Stimulated activated CD8-positive, alpha-beta memory T cell treated with anti-CD3 and anti-CD28 coated beads, Interleukin-15, amount 100 ng/mL, for 48 hours (primary cell): ENCODE measurements around the gene FOXL3.

Experiments
- DNase-seq, 2 donors: peaks; one replicate each; pipeline ENCODE4 v3.0.0-alpha.2; 2020; ENCODE audit warnings: low read depth in 2 of 2

The FOXL3 gene

DNA sequence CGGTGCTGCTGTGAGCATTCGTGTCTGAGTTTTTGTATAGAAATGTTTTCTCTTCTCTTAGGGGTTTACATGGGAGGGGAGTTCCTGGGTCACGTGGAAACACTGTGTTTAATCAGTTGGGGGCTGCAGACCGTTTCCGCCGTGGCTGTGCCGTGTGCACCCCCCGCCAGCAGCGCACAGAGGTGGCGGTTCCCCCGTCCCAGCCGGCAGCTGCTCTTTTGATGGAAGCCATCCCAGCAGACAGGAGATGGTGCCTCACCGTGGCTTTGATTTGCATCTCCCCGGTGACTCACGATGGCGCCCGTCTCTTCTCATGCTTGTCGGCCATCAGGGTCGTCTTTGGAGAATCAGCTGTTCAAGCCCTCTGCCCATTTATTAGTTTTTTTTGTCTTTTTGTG lies 34.9 kb upstream of the FOXL3 start:
- no peak for DNase-seq

DNA sequence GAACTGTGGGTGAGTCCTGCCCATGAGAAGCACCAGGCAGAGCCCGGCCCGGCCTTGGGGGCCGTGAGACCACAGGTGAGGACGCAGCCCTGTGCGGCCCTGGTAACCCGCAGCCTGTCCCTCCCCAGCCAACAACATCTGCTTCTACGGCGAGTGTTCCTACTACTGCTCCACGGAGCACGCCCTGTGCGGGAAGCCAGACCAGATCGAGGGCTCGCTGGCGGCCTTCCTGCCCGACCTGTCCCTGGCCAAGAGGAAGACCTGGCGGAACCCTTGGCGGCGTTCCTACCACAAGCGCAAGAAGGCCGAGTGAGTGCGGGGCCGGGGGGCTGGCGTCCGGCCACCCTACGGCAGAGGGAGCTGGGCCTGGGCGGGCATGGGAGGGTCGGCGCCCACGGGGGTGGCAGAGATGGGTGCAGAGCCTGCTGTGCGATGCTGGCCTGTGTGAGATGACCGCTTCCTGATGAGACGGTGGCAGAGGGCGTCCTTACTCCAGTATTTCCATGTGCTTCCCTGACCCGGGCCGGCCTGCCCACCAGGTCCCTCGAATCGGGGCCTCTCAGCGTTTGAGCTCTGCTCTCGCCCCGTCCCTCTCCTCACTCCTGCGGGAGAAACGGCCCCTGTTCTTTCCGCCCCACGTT lies 34.1 kb upstream of the FOXL3 start:
- DNase-seq = no peak

- DNase-seq = no peak
Observed at GRCh38 chr7:256461-256940, 33.5 kb upstream of the FOXL3 start.

DNA sequence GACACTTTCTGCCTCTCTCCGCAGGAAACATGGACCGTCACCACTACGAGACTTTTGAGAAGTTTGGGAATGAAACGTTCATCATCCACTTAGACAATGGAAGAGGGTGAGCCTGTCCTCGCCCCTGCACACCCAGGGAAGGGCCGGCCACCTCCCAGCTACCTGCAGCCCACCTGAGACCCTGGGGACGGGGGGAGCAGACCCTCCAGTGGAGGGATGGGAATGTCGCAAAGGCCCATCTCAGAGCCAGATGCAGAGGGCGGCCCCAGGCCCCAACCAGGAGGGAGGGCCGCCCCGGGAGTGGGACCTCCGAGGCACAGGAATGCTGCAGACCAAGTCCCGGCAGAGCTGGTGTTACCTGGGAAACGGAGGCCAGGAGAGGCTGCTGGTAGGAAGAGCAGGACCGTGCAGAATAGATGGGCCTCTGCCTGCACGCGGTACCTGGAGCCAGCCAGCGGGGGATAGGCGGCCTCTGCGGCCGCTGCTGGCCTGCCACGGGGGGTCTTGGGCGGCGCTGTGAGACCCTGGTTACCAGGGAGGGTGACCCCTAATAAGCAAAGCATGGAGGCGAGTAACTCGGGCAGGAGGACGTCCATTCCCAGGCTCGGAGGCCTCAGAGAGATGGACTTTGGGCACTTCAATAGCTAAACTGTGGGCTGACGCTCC lies 32.9 kb upstream of the FOXL3 start:
- no peak for DNase-seq

DNA sequence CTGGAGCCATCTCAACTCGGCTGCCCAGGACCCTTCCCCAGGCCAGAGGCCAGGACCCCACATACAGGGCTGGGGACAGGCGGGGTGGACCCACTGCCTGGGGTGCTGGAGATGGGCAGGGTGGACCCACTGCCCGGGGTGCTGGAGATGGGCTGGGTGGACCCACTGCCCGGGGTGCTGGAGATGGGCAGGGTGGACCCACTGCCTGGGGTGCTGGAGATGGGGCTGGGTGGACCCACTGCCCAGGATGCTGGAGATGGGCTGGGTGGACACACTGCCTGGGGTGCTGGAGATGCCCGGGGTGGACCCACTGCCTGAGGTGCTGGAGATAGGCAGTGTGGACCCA lies 32.4 kb upstream of the FOXL3 start:
- no peak for DNase-seq

GRCh38 chr7:258476-259190 lies 31.3 kb upstream of the FOXL3 start:
- DNase-seq = no peak

DNA sequence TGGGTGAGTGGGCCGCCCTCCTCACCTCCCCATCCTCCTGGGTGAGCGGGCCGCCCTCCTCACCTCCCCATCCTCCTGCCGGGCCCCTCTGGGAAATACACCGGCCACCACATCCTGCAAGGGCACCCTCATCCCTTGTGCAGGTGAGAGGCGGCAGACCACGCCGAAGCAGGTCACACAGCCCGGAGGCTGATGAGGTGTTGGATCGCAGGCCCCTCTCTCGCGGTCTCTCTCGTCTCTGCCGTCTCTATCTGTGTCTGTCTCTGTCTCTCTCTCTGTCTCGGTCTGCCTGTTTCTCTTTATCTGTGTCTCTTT lies 30.8 kb upstream of the FOXL3 start:
- no peak for DNase-seq

- DNase-seq = no peak
Observed at GRCh38 chr7:259751-260405, 30.1 kb upstream of the FOXL3 start.

DNA sequence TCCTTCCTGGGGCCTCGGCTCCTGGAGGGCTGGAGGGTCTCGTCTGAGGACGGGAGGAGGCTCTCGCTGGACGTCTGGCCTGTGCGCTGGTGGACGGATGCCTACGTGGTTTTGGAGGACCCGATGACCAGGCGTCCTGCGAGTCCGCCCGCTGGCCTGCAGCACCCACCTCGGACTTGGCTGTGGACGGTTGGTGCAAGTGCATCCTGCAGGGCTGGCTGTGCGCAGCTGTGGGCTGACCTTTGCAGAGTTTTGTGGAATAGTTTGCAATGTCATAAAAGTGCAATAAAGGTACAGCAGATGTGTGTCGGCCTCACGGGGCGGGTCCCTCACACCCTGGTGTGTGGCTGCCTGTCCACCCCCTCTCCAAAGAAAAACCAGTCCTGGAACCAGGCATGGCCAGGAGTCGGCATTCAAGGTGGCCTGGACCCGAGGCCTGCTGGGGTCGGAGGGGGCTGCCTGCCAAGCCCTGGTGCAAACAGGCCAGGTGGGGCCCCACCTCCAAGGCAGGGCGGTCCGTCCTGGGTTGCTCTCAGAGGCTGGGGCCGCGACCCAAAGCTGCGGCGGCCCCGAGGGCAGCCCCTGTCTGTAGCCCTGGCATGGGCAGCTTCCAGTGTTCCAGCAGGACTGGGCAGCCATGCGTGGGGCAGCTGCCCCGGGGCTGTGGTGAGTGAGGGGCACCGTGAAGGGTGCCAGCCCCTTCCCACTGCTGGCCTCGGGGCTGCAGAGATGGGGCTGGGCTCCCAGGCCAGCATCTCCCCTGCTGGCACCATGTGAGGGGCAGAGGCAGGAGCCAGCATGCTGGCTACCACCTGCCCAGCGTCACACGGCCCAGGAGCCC lies 29.3 kb upstream of the FOXL3 start:
- DNase-seq = no peak

DNA sequence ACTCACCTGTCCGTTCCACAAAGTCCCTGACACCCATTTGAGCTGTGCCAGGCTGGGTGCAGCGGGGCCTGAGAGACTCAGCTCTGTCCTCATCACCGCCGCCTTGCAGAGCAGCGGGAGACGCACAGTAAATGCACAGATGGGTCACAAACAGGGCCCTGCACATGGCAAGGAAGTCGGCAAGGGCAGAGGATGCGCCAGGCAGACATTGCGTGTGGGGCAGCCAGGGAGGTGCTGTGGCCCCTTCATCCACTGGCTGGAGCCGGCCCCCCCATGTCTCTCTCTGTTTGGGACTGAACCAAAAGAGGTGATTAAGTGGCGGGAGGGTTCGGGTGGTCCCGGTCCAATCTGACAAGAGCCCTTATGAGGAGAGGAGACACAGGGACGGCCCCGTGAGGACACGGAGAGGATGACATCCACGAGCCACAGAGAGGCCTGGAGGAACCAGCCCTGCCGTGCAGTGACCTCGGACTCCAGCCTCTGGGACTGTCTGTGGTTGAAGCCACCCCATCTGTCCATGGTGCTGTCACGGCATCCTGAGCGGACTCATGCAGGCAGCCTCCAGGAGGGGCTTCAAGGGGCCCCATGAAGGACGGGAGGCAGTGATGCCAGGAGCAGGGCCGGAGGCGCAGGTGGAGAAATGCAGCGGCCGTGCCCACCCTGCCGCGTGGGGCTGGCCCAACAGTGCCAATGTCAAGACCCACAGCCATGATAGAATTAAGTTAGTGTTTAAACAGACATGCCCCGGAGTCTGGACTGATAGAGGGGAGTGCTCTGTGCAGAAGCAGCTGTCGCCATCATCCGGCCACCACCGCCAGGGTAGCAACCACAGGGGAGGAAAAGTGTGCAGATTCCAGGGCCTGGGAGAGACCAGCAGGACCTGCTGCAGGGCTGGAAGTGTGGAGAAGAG lies 28.4 kb upstream of the FOXL3 start:
- no peak for DNase-seq

DNA sequence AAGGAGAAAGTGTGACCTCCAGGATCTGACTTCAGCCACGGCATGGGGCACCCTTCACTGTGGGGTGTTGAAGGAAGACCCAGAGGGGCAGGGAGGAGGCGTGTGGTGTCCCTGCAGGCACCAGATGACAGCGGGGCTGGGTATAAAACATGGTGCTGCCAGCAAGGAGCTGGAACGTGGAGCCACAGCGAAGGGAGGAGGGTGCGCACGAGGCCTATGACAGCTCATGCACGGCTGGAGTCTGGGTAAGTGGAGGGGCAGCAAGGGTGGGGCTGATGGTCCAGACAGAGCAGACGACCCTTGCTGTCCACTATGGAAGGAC lies 27.8 kb upstream of the FOXL3 start:
- DNase-seq = no peak

DNA sequence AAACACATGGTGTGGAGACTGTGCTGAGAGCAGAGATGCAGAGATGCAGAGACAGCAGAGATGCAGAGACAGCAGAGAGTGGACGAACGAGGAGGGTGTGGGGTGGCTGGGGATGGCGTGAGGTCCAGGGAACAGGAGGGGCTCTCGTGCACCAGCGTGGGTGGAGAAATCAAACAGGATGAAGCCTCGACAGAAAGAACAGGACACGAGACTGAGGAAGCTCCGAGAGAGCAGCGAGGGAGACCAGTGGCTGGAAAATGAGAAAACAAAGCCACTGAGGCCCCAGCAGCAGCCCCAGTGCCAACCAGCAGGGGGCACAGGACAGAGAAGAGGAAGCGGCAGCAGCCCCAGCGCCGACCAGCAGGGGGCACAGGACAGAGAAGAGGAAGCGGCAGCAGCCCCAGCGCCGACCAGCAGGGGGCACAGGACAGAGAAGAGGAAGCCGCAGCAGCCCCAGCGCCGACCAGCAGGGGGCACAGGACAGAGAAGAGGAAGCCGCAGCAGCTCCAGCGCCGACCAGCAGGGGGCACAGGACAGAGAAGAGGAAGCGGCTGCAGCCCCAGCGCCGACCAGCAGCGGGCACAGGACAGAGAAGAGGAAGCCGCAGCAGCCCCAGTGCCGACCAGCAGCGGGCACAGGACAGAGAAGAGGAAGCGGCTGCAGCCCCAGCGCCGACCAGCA lies 27.2 kb upstream of the FOXL3 start:
- peak; percentile 62 to 76 for DNase-seq

DNA sequence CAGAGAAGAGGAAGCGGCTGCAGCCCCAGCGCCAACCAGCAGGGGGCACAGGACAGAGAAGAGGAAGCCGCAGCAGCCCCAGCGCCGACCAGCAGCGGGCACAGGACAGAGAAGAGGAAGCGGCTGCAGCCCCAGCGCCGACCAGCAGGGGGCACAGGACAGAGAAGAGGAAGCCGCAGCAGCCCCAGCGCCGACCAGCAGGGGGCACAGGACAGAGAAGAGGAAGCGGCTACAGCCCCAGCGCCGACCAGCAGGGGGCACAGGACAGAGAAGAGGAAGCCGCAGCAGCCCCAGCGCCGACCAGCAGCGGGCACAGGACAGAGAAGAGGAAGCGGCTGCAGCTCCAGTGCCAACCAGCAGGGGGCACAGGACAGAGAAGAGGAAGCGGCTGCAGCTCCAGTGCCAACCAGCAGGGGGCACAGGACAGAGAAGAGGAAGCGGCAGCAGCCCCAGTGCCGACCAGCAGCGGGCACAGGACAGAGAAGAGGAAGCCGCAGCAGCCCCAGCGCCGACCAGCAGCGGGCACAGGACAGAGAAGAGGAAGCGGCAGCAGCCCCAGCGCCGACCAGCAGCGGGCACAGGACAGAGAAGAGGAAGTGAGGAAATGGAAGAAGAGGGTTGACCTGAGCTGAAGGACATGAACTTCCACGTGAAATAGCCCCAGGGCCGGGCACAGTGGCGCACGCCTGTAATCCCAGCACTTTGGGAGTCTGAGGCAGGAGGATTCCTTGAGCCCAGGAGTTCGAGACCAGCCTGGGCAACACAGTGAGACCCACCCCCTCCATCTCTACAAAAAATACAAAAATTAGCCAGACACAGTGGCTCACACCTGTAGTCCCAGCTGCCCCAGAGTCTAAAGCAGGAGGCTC lies 26.3 kb upstream of the FOXL3 start:
- peak; percentile 22 to 40 for DNase-seq

DNA sequence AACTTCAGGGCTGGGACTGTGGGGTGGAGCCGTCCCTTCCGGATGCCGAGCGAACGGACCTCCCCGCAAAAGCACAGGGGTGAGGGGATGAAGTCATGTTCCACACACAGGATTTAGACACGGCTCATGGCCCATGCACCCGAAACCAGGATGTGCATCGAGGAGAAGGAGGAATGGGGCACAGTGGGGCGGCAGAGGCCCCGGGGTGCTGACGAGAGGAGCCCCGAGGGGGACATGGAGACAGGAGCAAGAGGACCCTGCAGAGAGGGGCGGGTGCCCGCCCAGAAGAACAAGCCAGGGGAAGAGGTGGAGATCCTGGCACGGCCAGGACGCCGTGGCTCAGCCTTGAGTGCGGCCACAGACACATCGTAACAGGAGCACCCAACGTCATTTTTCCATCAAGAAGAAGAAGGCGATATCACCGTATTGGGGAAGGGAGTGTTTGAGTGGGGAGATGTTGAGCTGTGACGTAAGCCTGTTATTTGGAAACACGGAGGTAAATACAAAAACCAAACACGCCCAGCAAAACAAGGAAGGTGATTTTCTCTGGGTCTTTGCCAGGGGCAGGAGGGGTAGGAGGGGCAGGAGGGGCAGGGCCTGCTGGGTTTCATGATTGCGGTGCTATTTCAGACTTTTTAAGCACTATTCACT lies 25.3 kb upstream of the FOXL3 start:
- no peak for DNase-seq

DNA sequence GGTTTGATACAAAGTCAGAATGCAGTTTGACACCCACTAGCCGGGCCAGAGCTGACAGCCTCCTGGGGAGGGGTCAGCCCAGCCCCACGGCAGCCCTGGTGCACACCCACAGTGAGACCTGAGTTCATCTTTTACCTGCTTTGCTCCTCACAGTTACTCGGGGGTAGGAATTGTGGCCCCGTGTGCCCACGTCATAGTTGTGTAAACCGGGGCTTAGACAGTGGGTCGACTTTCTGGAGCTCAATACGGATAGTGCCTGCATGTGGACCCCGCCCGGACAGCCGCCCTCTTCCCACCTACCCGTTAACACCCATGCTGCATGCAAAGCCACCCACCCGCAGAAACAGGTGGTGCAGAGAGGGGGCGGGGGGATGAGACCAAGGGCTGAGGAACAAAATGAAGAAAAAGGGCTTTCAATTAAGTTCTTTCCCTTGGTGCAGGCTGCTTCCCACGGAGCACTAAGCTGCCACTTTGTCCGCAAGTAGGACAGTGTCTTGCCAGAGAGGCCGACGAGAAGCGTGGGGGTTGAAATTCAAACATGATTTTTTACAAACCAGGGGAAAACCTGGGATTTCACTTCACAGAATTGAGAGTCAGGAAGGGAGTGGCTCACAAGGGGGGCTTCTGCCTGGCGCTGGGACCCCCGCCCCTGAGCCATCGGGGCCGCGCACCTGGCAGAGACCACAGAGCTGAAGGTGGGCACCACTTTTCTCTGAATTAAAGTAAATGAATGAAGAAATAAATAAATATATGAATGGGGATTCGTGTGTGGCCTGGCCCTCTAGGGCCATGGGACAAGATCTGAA lies 24.6 kb upstream of the FOXL3 start:
- DNase-seq = no peak

GRCh38 chr7:265998-266850 lies 23.7 kb upstream of the FOXL3 start:
- DNase-seq = no peak
